Karpas-422 (cell line): ENCODE results near the gene GALNTL6. TPM values are rescaled to one million over a fixed set of nuclear protein-coding genes. Genes with fewer than 3 reads are reported as not detected.

Experiments used
- DNase-seq: peaks from one replicate; pipeline ENCODE4 v3.0.0-alpha.2; 2015
- H2AFZ ChIP-seq: fragments of 200-600 bp; sonication (generic); 2 replicates; pipeline ENCODE4 v1.6.1; 2014; ENCODE audit warnings: antibody characterized with exemption, low read length, mixed read lengths
- H3K27ac ChIP-seq: fragments of 200-600 bp; sonication (generic); 2 replicates; pipeline ENCODE4 v1.5.1; 2014; ENCODE audit warnings: mild to moderate bottlenecking, low read length, moderate library complexity
- H3K27me3 ChIP-seq: fragments of 200-600 bp; sonication (generic); 2 replicates; pipeline ENCODE4 v1.6.1; 2014; ENCODE audit warnings: low read length, mixed read lengths
- H3K36me3 ChIP-seq: fragments of 200-600 bp; sonication (generic); 2 replicates; pipeline ENCODE4 v1.6.1; 2014; ENCODE audit warnings: low read length, mixed read lengths; ENCODE audit not compliant: insufficient read depth
- H3K4me1 ChIP-seq: fragments of 200-600 bp; sonication (generic); 2 replicates; pipeline ENCODE4 v1.6.1; 2014; ENCODE audit warnings: mild to moderate bottlenecking, low read length, mixed read lengths
- H3K4me2 ChIP-seq: fragments of 200-600 bp; sonication (generic); 2 replicates; pipeline ENCODE4 v1.6.1; 2014; ENCODE audit warnings: low read length, low read depth, mild to moderate bottlenecking; ENCODE audit not compliant: poor library complexity, severe bottlenecking
- H3K4me3 ChIP-seq: fragments of 200-600 bp; sonication (generic); 2 replicates; pipeline ENCODE4 v1.5.1; 2014; ENCODE audit warnings: mild to moderate bottlenecking, antibody characterized with exemption, low read length, mixed read lengths
- H3K79me2 ChIP-seq: fragments of 200-600 bp; sonication (generic); 2 replicates; pipeline ENCODE4 v1.6.1; 2014; ENCODE audit warnings: mild to moderate bottlenecking, low read length, mixed read lengths
- H3K9ac ChIP-seq: fragments of 200-600 bp; sonication (generic); 2 replicates; pipeline ENCODE4 v1.6.0; 2014; ENCODE audit warnings: low read length
- H3K9me2 ChIP-seq: fragments of 200-600 bp; sonication (generic), shearing (Covaris generic); replicated peaks from 2 replicates; pipeline ENCODE4 v1.6.0; 2014; ENCODE audit warnings: mild to moderate bottlenecking, low read length, moderate library complexity; ENCODE audit not compliant: insufficient read depth
- H3K9me3 ChIP-seq: fragments of 300-700, 200-600 bp; sonication (generic); 2 replicates; pipeline ENCODE4 v1.6.1; 2014; ENCODE audit warnings: low read length, mixed read lengths
- H4K20me1 ChIP-seq: fragments of 200-600 bp; sonication (generic); 2 replicates; pipeline ENCODE4 v1.6.1; 2014; ENCODE audit warnings: mild to moderate bottlenecking, antibody characterized with exemption, low read length, low read depth; ENCODE audit not compliant: insufficient read depth
- total RNA-seq: library from RNA; depleted of rRNA; stranded (reverse); fragments of >200 nt; shearing (Covaris generic); gene quantifications from 2 replicates; pipeline ENCODE4 v1.2.3, GENCODE V29; 2014; ENCODE audit warnings: low replicate concordance

Gene GALNTL6
- total RNA-seq, 1 experiment from 2014 or later, result not detected

DNA sequence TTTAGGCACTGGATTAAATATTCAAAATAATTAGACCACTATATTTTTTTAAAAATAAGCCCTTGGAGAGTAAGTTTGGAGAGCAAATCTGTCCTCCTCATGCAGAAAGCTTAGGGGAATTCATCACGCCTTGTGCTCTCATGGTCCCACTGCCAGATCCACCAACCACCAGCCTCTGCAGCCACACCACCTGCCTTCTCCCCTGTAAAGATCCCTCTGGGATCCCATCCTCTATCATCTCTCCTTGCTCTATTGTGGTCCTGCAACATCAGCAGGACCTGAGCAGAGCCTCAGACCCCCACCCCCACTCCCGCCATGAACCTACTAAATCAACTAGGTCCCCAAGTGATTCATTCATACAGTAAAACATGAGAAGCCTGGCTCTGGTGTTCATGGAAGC, 872.8 kb downstream of the GALNTL6 start:
- Histone ChIP-seq H3K27me3 (no peaks in the 10 kb centered on the region), H3K9me3 (no peaks in the 10 kb centered on the region), H2AFZ (no peak overlapping the region), H3K27ac (no peak overlapping the region), H3K9ac (no peak overlapping the region), H3K9me2 (no peaks in the 10 kb centered on the region), H4K20me1 (no peaks in the 10 kb centered on the region), H3K4me1 (no peaks in the 10 kb centered on the region), H3K36me3 (no peaks in the 10 kb centered on the region), H3K79me2 (no peaks in the 10 kb centered on the region), H3K4me2 (no peak overlapping the region), H3K4me3 (no peak overlapping the region)
- DNase-seq, result no peak

DNA sequence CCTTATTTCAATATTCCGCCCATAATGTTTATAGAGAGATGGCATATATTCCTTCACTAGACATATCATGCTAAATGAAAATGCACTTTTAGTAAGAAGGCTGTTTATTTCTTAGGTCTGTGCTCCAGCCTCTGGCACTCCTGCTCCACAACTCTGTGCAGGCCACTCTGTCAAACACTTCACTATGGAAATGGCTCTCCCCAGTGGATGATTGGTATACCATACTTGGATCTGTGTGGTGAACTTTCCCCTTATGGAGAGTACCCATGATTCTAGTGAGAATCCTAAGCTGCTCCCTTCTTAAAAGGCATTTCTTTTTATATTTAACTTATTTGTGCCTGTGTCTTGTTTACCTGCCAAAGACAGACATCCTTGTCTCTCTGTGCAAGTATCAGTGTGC, 875.3 kb downstream of the GALNTL6 start:
- H4K20me1 ChIP-seq, result no peaks in the 10 kb centered on the region
- H3K4me2 ChIP-seq, result no peak overlapping the region
- no peaks in the 10 kb centered on the region for H3K36me3 ChIP-seq
- no peaks in the 10 kb centered on the region for H3K9me2 ChIP-seq
- no peak overlapping the region for H3K27ac ChIP-seq
- no peak overlapping the region for H3K4me3 ChIP-seq
- H3K27me3 ChIP-seq, result no peaks in the 10 kb centered on the region
- no peaks in the 10 kb centered on the region for H3K9me3 ChIP-seq
- H3K4me1 ChIP-seq, result no peaks in the 10 kb centered on the region
- H3K79me2 ChIP-seq, result no peaks in the 10 kb centered on the region
- no peak for DNase-seq
- no peak overlapping the region for H2AFZ ChIP-seq
- no peak overlapping the region for H3K9ac ChIP-seq

DNA sequence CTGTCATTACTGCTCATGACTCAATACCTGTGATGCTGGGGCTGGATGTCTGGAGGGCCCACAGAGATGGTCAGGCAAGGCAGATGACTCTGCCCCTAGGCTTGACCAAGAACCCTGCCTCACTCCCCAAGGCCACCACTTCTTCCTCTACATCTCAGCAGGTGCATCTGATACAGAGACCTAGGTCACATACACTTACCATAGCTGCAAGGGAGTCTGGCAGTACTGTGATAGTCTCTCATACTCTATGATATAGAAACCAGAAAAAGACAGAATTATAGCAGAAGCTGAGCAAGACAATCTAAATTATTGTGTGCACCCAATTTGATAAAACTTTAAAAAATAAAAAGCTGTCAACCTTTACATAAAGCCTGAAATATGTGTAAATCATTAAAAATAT, 878.3 kb downstream of the GALNTL6 start:
- Histone ChIP-seq H3K4me1 (no peaks in the 10 kb centered on the region), H3K9me2 (no peaks in the 10 kb centered on the region), H3K27me3 (no peaks in the 10 kb centered on the region), H3K4me3 (no peak overlapping the region), H3K79me2 (no peaks in the 10 kb centered on the region), H3K27ac (no peak overlapping the region), H3K36me3 (no peaks in the 10 kb centered on the region), H2AFZ (no peak overlapping the region), H3K9ac (no peak overlapping the region), H3K4me2 (no peak overlapping the region), H3K9me3 (no peaks in the 10 kb centered on the region), H4K20me1 (no peaks in the 10 kb centered on the region)
- DNase-seq, result no peak

DNA sequence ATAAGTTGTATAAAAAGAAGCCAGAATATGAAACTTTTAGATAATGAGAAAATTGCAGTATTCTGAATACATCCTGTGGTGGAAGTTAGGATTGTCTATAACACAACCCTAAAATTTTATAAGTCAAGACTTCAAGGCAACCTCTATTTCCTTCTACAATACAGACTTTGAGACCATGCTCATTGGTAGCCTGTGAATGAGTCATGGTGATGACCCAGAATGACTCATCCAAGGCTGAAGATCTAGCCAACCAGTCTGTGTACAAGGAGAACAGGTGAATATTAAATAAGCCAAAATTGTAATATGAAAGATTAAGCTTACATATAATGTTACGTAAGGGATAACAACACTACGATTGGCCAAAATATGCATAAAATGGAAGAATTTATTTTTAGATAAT, 879.5 kb downstream of the GALNTL6 start:
- no peaks in the 10 kb centered on the region for H4K20me1 ChIP-seq
- H3K79me2 ChIP-seq, result no peaks in the 10 kb centered on the region
- H3K9me3 ChIP-seq, result no peaks in the 10 kb centered on the region
- H2AFZ ChIP-seq, result no peak overlapping the region
- no peaks in the 10 kb centered on the region for H3K27me3 ChIP-seq
- H3K4me3 ChIP-seq, result no peak overlapping the region
- no peaks in the 10 kb centered on the region for H3K9me2 ChIP-seq
- no peak overlapping the region for H3K4me2 ChIP-seq
- no peak overlapping the region for H3K9ac ChIP-seq
- no peaks in the 10 kb centered on the region for H3K36me3 ChIP-seq
- no peak for DNase-seq
- no peak overlapping the region for H3K27ac ChIP-seq
- no peaks in the 10 kb centered on the region for H3K4me1 ChIP-seq

DNA sequence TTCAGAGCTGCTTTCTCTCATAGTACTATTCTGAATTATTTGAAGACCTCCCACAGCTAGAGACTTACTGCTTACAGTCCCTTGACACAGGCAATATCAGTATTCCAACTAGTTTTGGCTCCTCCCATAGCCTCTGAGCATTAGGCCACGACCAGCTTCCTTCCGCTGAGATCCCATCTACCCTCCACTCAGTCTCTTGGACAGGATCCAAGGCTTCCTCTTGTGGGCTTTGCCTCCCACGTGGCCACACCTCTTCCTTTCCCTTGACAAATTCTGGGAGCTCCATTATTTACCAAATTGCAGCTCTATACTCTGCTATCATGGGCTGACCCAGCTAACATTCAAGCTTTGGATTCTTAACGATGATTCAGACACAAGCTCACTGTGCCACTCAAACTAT, 885.1 kb downstream of the GALNTL6 start:
- Histone ChIP-seq H4K20me1 (no peaks in the 10 kb centered on the region), H3K9me3 (no peaks in the 10 kb centered on the region), H2AFZ (no peak overlapping the region), H3K79me2 (no peaks in the 10 kb centered on the region), H3K9me2 (no peaks in the 10 kb centered on the region), H3K4me3 (no peak overlapping the region), H3K9ac (no peak overlapping the region), H3K4me1 (no peaks in the 10 kb centered on the region), H3K27me3 (no peaks in the 10 kb centered on the region), H3K4me2 (no peak overlapping the region), H3K36me3 (no peaks in the 10 kb centered on the region), H3K27ac (no peak overlapping the region)
- DNase-seq, result no peak

DNA sequence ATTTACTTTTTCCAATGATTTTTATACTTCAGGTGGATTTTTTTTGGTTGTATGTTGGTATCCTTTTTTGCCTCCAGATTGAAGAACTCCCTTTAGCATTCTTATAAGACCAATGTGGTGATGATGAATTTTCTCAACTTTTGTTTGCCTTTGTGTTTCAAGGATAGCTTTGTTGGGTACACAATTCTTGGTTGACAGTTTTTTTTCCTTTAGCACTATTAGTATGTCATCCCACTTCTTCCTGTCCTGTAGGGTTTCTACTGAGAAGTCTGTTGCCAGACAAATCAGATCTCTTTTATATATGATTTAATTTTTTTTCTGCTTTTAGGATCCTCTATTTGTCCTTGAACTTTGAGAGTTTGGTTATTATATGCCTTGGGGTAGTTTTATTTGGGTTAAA, 892.4 kb downstream of the GALNTL6 start:
- H3K27ac ChIP-seq, result no peak overlapping the region
- H3K9ac ChIP-seq, result no peak overlapping the region
- no peaks in the 10 kb centered on the region for H3K27me3 ChIP-seq
- no peak for DNase-seq
- H3K79me2 ChIP-seq, result no peaks in the 10 kb centered on the region
- no peaks in the 10 kb centered on the region for H4K20me1 ChIP-seq
- no peak overlapping the region for H2AFZ ChIP-seq
- no peaks in the 10 kb centered on the region for H3K4me1 ChIP-seq
- H3K4me2 ChIP-seq, result no peak overlapping the region
- no peaks in the 10 kb centered on the region for H3K36me3 ChIP-seq
- H3K9me3 ChIP-seq, result no peaks in the 10 kb centered on the region
- no peaks in the 10 kb centered on the region for H3K9me2 ChIP-seq
- no peak overlapping the region for H3K4me3 ChIP-seq

DNA sequence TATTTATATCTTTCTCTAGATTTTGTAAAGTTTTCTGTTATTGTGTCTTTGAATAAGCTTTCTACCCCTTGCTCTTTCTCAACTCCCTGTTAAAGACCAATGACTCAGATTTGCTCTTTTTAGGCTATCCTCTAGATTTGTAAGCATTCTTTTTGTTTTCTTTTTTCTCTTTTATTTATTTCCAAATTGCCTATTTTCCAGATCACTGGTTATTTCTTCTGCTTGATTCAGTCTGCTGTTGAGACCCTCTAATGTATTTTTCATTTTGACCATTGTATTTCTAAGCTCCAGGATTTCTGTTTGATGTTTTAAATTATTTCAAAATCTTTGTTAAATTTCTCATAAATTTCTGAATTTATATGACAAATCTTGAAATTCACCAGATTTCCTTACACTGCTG, 892.8 kb downstream of the GALNTL6 start:
- no peak overlapping the region for H3K27ac ChIP-seq
- no peak overlapping the region for H3K4me3 ChIP-seq
- no peaks in the 10 kb centered on the region for H3K4me1 ChIP-seq
- no peak overlapping the region for H3K9ac ChIP-seq
- no peaks in the 10 kb centered on the region for H3K79me2 ChIP-seq
- no peaks in the 10 kb centered on the region for H3K9me3 ChIP-seq
- no peaks in the 10 kb centered on the region for H3K9me2 ChIP-seq
- no peaks in the 10 kb centered on the region for H3K36me3 ChIP-seq
- H2AFZ ChIP-seq, result no peak overlapping the region
- H3K4me2 ChIP-seq, result no peak overlapping the region
- H4K20me1 ChIP-seq, result no peaks in the 10 kb centered on the region
- DNase-seq, result no peak
- no peaks in the 10 kb centered on the region for H3K27me3 ChIP-seq

DNA sequence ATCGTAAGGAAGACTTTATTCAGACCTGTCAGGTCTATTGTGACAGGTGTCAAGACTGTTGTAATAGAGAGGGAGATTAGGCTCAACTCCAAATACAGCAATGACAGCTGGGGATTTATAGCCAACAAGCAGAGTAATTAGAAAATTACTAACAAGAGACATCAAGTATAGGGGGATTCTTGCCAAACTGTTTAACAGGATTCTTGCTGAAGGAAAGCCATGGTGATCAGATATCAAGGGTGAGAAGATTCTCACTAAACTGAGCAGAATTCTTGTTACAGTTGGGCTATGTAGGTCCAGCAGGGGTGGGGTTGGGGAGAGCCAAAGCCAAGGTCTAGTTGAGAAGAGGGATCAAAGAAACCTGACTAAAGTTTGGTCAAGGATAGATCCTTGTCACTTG, 894.4 kb downstream of the GALNTL6 start:
- H2AFZ ChIP-seq, result no peak overlapping the region
- H3K4me2 ChIP-seq, result no peak overlapping the region
- H3K9ac ChIP-seq, result no peak overlapping the region
- H3K9me2 ChIP-seq, result no peaks in the 10 kb centered on the region
- no peak overlapping the region for H3K4me3 ChIP-seq
- H3K9me3 ChIP-seq, result no peaks in the 10 kb centered on the region
- no peaks in the 10 kb centered on the region for H3K4me1 ChIP-seq
- H3K79me2 ChIP-seq, result no peaks in the 10 kb centered on the region
- H3K36me3 ChIP-seq, result no peaks in the 10 kb centered on the region
- H4K20me1 ChIP-seq, result no peaks in the 10 kb centered on the region
- H3K27me3 ChIP-seq, result no peaks in the 10 kb centered on the region
- no peak for DNase-seq
- H3K27ac ChIP-seq, result no peak overlapping the region

DNA sequence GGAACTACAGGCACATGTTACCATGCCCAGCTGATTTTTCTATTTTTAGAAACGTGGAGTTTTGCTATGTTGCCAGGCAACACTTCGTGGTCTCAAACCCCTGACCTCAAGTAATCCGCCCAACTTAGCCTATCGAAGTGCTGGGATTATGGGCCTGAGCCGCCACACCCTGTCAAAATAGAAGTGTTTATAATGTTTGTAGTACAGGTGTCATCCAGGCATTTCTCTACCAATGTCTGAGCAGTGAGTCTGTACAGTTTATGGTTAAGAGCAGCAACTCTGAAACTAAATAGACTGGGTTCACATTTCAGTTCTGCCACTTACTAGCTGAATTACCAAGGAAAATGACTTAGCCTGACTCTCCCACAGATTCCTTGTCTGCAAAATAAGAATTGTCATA, 895.0 kb downstream of the GALNTL6 start:
- no peak overlapping the region for H2AFZ ChIP-seq
- no peak overlapping the region for H3K27ac ChIP-seq
- H3K4me2 ChIP-seq, result no peak overlapping the region
- H3K27me3 ChIP-seq, result no peaks in the 10 kb centered on the region
- no peak overlapping the region for H3K9ac ChIP-seq
- no peaks in the 10 kb centered on the region for H3K9me2 ChIP-seq
- no peaks in the 10 kb centered on the region for H4K20me1 ChIP-seq
- H3K36me3 ChIP-seq, result no peaks in the 10 kb centered on the region
- no peaks in the 10 kb centered on the region for H3K4me1 ChIP-seq
- DNase-seq, result no peak
- H3K9me3 ChIP-seq, result no peaks in the 10 kb centered on the region
- no peak overlapping the region for H3K4me3 ChIP-seq
- H3K79me2 ChIP-seq, result no peaks in the 10 kb centered on the region
